Measurements from ENCODE around the gene CNTN1. TPM values are rescaled to one million over a fixed set of nuclear protein-coding genes. Genes with fewer than 3 reads are reported as not detected.

CNTN1 gene
- total RNA-seq, 1 donor: 0.36 TPM

- TF ChIP-seq CTCF (IDR thresholded peaks at IDR 0.05; ENCODE audit: extremely low read depth, low read depth, low read length): no peak
- H3K4me1 ChIP-seq (ENCODE audit: insufficient read depth, low read length): no peaks in the 10 kb centered on the region
- DNase-seq (ENCODE audit: insufficient read length, low spot score, missing footprints): no peak
Measured at GRCh38 chr12:41101806-41102205, 409.6 kb downstream of the CNTN1 start.

GRCh38 chr12:41103614-41104013, 411.4 kb downstream of the CNTN1 start:
- no peaks in the 10 kb centered on the region for H3K79me2 ChIP-seq (ENCODE audit: insufficient read depth, low read length)
- no peak overlapping the region for H2AFZ ChIP-seq (ENCODE audit: low read length)
- H3K9me3 ChIP-seq (ENCODE audit: low read depth, low read length): no peaks in the 10 kb centered on the region
- H4K20me1 ChIP-seq (ENCODE audit: insufficient read depth, low read length): no peaks in the 10 kb centered on the region
- no peaks in the 10 kb centered on the region for H3K36me3 ChIP-seq (ENCODE audit: insufficient read depth, low read length)
- DNase-seq (ENCODE audit: insufficient read length, low spot score, missing footprints): no peak
- H3K4me2 ChIP-seq (ENCODE audit: insufficient read depth, low read length): no peak overlapping the region
- no peak overlapping the region for H3K4me3 ChIP-seq (ENCODE audit: insufficient read depth, low read length)
- no peaks in the 10 kb centered on the region for H3K27me3 ChIP-seq (ENCODE audit: insufficient read depth, low read length)
- no peak for TF ChIP-seq CTCF (IDR thresholded peaks at IDR 0.05; ENCODE audit: extremely low read depth, low read depth, low read length)
- no peaks in the 10 kb centered on the region for H3K4me1 ChIP-seq (ENCODE audit: insufficient read depth, low read length)
- no peak overlapping the region for H3K27ac ChIP-seq (ENCODE audit: low read depth, low read length)

More at GRCh38 chr12:41101806-41102205, 409.6 kb downstream of the CNTN1 start:
- Histone ChIP-seq H3K36me3 (ENCODE audit: insufficient read depth, low read length) (no peaks in the 10 kb centered on the region), H3K27ac (ENCODE audit: low read depth, low read length) (no peak overlapping the region), H4K20me1 (ENCODE audit: insufficient read depth, low read length) (no peaks in the 10 kb centered on the region), H3K4me3 (ENCODE audit: insufficient read depth, low read length) (no peak overlapping the region), H2AFZ (ENCODE audit: low read length) (no peak overlapping the region), H3K79me2 (ENCODE audit: insufficient read depth, low read length) (no peaks in the 10 kb centered on the region), H3K9me3 (ENCODE audit: low read depth, low read length) (peaks cover under 1% of the 10 kb centered on the region), H3K27me3 (ENCODE audit: insufficient read depth, low read length) (no peaks in the 10 kb centered on the region), H3K4me2 (ENCODE audit: insufficient read depth, low read length) (no peak overlapping the region)

- H3K4me3 ChIP-seq (ENCODE audit: insufficient read depth, low read length): no peak overlapping the region
- no peak overlapping the region for H3K27ac ChIP-seq (ENCODE audit: low read depth, low read length)
- no peaks in the 10 kb centered on the region for H3K36me3 ChIP-seq (ENCODE audit: insufficient read depth, low read length)
- H3K79me2 ChIP-seq (ENCODE audit: insufficient read depth, low read length): no peaks in the 10 kb centered on the region
- H3K4me1 ChIP-seq (ENCODE audit: insufficient read depth, low read length): no peaks in the 10 kb centered on the region
- no peaks in the 10 kb centered on the region for H4K20me1 ChIP-seq (ENCODE audit: insufficient read depth, low read length)
- H2AFZ ChIP-seq (ENCODE audit: low read length): no peak overlapping the region
- no peak for TF ChIP-seq CTCF (IDR thresholded peaks at IDR 0.05; ENCODE audit: extremely low read depth, low read depth, low read length)
- H3K9me3 ChIP-seq (ENCODE audit: low read depth, low read length): no peaks in the 10 kb centered on the region
- no peaks in the 10 kb centered on the region for H3K27me3 ChIP-seq (ENCODE audit: insufficient read depth, low read length)
- DNase-seq (ENCODE audit: insufficient read length, low spot score, missing footprints): no peak
- H3K4me2 ChIP-seq (ENCODE audit: insufficient read depth, low read length): no peak overlapping the region
Measured at GRCh38 chr12:41106315-41106714, 414.1 kb downstream of the CNTN1 start.

- Histone ChIP-seq H3K4me2 (ENCODE audit: insufficient read depth, low read length) (no peak overlapping the region), H3K27me3 (ENCODE audit: insufficient read depth, low read length) (no peaks in the 10 kb centered on the region), H3K9me3 (ENCODE audit: low read depth, low read length) (no peaks in the 10 kb centered on the region), H4K20me1 (ENCODE audit: insufficient read depth, low read length) (no peaks in the 10 kb centered on the region), H3K36me3 (ENCODE audit: insufficient read depth, low read length) (no peaks in the 10 kb centered on the region), H3K4me3 (ENCODE audit: insufficient read depth, low read length) (no peak overlapping the region), H3K79me2 (ENCODE audit: insufficient read depth, low read length) (no peaks in the 10 kb centered on the region), H3K27ac (ENCODE audit: low read depth, low read length) (no peak overlapping the region), H3K4me1 (ENCODE audit: insufficient read depth, low read length) (no peaks in the 10 kb centered on the region), H2AFZ (ENCODE audit: low read length) (no peak overlapping the region)
- no peak for DNase-seq (ENCODE audit: insufficient read length, low spot score, missing footprints)
- TF ChIP-seq CTCF (IDR thresholded peaks at IDR 0.05; ENCODE audit: extremely low read depth, low read depth, low read length): no peak
Measured at GRCh38 chr12:41108032-41108431, 415.8 kb downstream of the CNTN1 start.
